Thyroid gland (tissue), 4 donors: ENCODE data around the gene DNM2.

Experiments used
- CTCF ChIP-seq, 6 experiments: fragments of 200-600 bp in 3 of 6; fragments of 450-650 bp in 3 of 6; sonication (generic) in 3 of 6; IDR thresholded peaks; one replicate each; pipeline ENCODE4 v1.5.1; 2016 to 2019; ENCODE audit warnings: antibody characterized with exemption in 6 of 6, mild to moderate bottlenecking in 2 of 6, inconsistent platforms in 1 of 6, moderate library complexity in 1 of 6
- POLR2A ChIP-seq, 2 donors: fragments of 450-650 bp; IDR thresholded peaks; one replicate each; pipeline ENCODE4 v1.6.1; 2017; ENCODE audit warnings: antibody characterized with exemption in 2 of 2, mild to moderate bottlenecking in 2 of 2, moderate library complexity in 1 of 2

- TF ChIP-seq POLR2A (IDR thresholded peaks at IDR 0.05) (no peak), CTCF (IDR thresholded peaks at IDR 0.05) (no peak)
Measured at GRCh38 chr19:10808937-10809649, 91.2 kb downstream of the DNM2 start.
